Activated CD4-positive, alpha-beta T cell treated with anti-CD3 and anti-CD28 coated beads for 48 hours (primary cell): ENCODE results near the gene MYZAP.

Experiments used
- DNase-seq: peaks from one replicate; pipeline ENCODE4 v3.0.0-alpha.2; 2020

MYZAP gene

GRCh38 chr15:57665939-57666338 lies 74.2 kb downstream of the MYZAP start:
- no peak for DNase-seq

- DNase-seq = no peak
Measured at GRCh38 chr15:57667171-57667849, 75.6 kb downstream of the MYZAP start.

- no peak for DNase-seq
Measured at GRCh38 chr15:57668016-57668415, 76.3 kb downstream of the MYZAP start.

- no peak for DNase-seq
Measured at GRCh38 chr15:57671636-57672035, 79.9 kb downstream of the MYZAP start.

GRCh38 chr15:57675481-57676181 lies 83.9 kb downstream of the MYZAP start:
- no peak for DNase-seq

- no peak for DNase-seq
Measured at GRCh38 chr15:57676585-57676984, 84.9 kb downstream of the MYZAP start.

GRCh38 chr15:57677204-57677603 lies 85.5 kb downstream of the MYZAP start:
- no peak for DNase-seq

GRCh38 chr15:57680021-57680420 lies 88.3 kb downstream of the MYZAP start:
- no peak for DNase-seq

GRCh38 chr15:57681011-57681410 lies 89.3 kb downstream of the MYZAP start:
- DNase-seq = no peak

GRCh38 chr15:57683481-57683880 lies 91.8 kb downstream of the MYZAP start:
- DNase-seq = no peak

GRCh38 chr15:57684491-57685151 lies 92.9 kb downstream of the MYZAP start:
- DNase-seq = no peak

- no peak for DNase-seq
Measured at GRCh38 chr15:57685306-57686095, 93.8 kb downstream of the MYZAP start.

GRCh38 chr15:57686657-57687056 lies 95.0 kb downstream of the MYZAP start:
- DNase-seq = no peak

GRCh38 chr15:57690341-57690966 lies 98.8 kb downstream of the MYZAP start:
- no peak for DNase-seq

- no peak for DNase-seq
Measured at GRCh38 chr15:57691082-57691481, 99.4 kb downstream of the MYZAP start.

- DNase-seq = no peak
Measured at GRCh38 chr15:57692709-57693108, 101.0 kb downstream of the MYZAP start.

GRCh38 chr15:57694279-57694678 lies 102.6 kb downstream of the MYZAP start:
- DNase-seq = no peak

GRCh38 chr15:57696146-57696545 lies 104.4 kb downstream of the MYZAP start:
- no peak for DNase-seq

GRCh38 chr15:57697588-57697987 lies 105.9 kb downstream of the MYZAP start:
- no peak for DNase-seq

GRCh38 chr15:57698243-57698642 lies 106.5 kb downstream of the MYZAP start:
- DNase-seq = no peak

GRCh38 chr15:57698991-57699390 lies 107.3 kb downstream of the MYZAP start:
- DNase-seq = no peak

GRCh38 chr15:57703387-57703786 lies 111.7 kb downstream of the MYZAP start:
- no peak for DNase-seq

- DNase-seq = no peak
Measured at GRCh38 chr15:57704441-57704840, 112.7 kb downstream of the MYZAP start.
